NCI-H1048 (cell line): ENCODE data around the gene RHOF.
A peak's percentile ranks its signal among the peaks of the same experiment; 100 is the strongest.

Experiments used
- DNase-seq: peaks from one replicate; lab custom pipeline; 2025; lab: John Stamatoyannopoulos, UW

The RHOF gene

DNA sequence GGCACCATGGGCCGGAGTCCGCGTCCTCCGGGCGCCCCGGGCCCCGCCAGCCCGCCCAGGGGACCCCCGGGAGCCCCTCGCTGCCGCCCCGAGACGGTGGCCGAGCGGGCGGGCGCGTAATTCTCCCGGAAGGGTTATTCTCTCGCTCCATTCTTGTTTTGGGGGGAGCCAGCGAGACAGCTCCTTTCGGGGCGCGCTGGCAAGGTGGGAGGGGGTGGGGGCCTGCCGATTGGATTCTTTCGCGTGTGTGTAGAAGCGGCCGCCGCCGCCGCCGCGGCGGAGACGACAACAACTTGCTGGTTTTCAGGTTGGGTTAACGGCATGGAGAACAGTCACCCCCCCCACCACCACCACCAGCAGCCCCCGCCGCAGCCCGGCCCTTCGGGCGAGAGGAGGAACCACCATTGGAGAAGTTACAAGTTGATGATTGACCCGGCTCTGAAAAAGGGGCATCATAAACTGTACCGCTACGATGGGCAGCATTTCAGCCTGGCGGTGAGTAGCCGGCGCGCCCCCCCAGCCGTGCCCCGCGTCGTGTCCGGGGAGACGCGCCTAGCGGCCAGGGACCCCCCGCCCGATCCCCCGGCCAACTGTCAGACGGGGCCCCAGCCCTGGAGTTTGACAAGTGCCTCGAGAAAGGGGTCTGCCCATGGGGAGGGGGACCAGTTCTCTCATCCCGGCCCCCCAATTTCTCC is 11.1 kb upstream of the RHOF start:
- no peak for DNase-seq

DNA sequence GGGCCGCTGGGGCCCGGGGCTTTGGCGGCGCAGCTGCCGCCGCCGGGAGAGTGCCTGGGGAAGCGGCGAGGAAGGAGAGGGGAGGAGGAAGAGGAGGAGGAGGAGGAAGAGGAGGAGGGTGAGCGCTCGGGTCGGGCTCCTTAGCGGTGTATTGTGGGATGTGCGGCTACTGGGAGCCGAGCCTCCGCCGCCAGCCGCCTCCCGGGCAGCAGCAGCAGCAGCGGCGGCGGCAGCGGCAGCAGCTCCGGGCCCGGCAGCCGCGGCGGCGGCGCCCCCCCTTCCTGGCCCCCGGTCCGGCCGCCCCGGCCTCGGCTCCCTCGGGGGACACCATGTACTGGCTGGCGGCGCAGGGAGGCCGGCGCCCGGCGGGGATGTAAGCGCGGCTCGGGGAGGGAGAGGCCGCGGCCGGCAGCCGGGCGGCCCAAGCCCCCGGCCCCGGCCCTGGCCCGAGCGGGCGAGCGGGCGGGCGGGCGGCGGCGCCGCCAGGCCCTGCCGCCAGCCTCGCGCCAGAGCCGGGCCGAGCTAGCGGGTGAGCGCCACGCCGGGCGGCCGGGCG is 10.5 kb upstream of the RHOF start, which contains the start of gene SETD1B:
SETD1B (plus strand) TSS at position 149 of the 556 bp plus-strand sequence. CDS start 729 bp downstream, outside the sequence.
- no peak for DNase-seq

DNA sequence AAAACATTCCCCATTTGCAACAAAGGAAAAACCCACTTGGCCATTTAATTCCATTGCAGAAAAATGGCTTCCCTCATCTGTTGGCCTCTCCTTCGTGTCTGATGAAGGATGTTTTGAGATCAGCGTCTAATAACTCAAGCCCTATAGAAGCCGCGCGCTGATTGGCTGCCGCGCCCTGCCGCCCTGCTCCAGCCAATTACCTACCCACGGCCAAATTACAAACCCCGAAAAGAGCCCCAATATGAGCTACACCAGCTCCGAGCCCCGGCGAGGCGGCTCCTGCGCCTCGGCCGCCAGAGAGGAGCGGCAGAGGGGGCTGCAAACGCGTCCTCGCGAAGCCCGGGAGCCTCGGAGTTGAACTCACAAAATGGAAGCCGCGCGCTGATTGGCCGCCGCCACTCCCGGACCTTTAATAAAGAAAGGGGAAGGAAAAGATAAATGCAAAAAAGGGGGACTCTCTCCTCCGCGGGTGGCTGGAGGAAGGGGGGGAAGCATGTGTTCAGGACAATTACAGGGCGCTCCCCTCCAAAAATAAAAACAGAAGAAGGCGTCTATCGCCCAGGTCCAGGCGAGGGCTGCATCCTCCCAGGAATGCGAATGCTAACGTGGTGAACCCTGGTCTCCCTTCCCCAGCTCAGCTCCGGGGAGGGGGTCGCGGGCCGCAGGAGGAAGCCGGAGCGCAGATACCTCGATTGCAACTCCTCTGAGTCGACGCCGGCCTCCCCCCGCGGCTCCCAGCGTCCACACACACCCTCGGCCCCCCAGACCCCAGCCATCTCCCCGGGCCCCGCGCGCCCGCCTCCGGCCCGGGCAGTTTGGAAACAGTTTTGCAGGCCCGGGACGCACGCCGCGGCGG is 9.6 kb upstream of the RHOF start:
- DNase-seq: peak; percentile 72

DNA sequence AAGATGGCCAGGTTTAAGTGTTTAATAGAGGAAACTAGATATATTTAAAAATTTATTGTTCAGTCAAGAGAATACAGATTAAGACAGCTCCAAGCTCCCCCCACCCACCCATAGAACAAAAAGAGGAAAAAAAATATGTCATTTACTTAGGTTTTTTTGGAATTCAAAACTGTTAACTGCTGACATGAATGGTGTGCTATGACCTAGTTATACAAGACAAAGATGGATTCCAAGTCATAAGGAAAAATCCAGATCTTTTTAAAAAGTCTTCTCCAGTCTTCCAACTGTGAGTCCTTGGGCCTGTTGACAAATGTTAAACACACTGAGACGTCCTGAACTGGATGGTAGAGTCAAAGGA is 9.0 kb upstream of the RHOF start:
- DNase-seq: no peak

DNA sequence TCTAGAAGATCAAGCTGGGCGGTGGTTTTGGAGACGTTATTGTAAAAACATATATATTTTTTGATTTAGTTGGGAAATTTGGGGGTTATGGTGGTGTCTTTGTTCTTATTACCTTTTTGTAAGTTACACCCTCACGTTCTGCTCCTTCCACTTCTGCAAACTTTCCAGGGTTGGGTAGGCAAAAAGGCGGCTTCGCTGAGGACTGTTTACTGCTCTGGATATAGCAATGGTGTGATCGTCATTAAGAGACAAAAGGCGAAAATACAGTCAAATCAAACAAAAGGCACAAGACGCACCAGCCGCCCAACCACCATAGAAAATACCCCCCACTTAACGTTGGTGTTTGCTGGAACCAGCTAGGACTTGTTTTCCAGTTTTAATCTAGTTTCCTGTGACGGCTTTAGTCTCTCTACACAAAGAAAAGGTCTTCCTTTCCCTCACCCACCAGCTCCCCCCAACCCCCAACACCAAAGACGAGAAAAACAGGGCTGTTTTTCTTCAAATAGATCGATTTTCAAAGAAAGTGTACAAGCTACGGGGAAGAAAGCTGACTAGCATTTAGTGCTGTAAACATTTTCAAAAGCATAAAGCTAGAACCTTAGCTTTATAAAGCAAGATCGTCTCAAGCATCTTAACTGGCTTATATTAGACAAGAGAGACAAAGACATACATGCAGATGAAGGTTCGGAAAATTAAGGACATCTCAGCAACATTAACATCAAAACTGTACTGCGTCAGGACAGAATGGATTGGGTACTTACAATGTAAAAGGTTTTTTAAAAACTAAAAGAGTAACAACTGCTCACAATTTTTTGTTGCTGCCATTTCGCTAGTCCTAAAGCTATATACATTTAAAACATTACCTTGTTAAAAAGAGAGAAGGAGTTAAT is 8.4 kb upstream of the RHOF start:
- no peak for DNase-seq

DNA sequence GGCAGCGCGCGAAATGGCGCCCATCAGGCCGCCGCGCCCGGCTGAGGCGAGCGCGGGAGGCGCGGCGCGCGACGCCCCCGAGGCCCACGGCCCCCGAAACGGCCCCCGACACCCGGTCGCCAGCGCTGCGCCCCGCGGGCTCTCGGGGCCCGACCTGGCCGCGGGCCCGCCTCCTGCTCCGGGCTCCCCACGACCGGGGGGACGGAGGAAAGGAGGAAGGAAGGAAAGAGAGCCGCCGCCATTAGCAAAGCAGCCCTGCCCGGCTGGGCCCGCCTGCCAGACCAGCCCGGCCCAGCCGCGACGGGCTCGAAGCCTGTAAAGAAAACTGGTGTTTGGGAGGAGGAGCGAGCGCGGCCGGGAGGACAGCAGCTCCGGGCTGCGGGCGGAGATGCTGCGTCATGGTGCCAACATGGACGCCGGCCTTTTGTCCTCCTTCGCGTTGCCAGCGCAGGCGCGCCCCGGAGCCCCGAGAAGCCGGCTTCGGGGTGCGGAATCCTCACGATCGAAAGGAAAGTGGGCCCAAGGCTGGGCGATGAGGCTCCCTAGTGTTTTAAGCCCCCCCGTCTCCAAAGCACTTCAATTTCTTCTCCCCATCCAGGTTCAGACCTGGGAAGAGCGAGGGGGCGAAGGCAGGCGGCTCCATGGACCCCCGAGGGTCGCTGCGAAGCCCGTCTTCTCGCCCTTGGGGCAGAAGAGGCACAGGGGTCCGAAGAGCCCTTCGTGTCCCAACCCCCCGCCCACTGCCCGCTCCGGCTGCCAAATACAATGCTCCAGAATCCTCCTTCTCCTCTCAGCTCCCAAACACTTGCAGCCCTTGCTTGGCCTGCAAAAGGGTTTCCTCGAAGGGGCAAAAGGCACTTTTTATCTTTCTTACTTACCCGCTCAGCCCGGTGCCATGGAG is 7.5 kb upstream of the RHOF start:
- no peak for DNase-seq

DNA sequence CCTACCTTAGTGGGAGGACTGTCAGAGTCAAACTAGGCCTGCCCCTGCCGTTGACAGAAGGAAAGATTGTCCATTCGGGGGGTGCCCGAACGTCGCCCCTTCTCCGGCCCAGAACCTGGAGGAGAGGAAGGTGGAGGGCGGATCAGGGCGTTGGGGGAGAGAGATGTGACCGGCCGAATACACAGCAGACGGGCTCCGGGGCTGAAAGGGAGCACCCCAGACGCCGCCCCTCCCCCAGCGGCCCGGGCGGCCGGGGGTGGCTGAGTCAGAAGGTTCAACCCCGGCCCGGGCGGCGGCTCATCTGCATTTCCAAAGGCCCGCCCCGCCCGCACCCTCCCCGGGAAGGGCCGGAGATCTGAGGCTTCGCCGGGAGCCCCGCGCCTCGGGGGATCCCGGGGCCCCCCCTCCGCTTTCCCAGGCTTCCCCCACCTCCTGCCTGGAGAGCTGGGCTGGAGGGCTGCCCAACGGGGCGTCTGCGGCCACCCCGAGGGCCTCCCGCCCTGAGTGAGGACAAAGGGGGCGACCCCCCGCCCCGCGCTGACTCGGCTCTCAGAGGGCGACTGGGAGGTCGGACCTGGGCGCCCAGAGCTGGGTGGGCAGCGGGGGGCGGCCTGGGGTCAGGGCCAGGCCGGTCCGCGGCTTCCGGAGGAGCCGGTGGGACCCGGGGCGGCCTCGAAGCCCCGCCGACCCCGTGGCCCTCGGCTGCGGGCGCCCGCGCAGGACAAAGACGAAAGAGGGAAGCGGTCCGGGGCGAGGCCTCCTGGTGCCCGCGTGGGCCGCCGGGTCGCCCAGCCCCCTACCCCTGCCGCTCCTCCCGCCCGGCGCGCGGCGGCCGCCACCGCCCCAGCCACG is 6.6 kb upstream of the RHOF start:
- DNase-seq: no peak

DNA sequence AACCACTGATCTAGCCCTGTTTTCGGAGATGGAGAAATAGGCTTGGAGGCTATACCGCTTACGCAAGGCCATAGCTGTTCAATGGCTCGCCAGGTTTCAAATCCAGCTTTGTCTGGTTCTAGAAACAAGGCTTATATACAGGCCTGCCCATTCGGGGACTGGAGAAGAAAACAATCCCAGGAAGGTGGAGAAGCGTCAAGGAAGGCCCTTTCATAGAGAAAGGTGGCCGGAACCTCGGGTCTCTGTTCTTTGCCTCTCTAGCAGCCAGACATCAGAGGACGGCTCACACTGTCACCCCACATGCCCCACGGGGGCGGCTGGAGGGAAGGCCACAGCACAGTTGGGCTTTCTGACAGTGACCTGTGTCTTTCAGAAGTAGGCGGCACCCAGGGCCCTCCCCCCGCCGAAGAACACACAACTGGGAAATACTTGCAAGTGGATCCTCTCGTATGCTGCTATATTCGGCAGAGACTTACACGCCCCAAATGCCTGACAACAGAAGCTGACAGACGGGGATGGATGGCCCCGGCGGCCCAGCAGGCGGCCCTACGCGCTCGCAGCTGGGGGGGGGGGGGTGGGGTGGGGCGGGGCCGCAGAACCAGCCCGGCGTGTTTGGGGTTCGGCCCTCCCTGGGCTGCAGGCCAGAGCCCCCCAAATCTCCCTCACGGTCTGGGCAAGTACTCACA is 5.8 kb upstream of the RHOF start:
- no peak for DNase-seq

DNA sequence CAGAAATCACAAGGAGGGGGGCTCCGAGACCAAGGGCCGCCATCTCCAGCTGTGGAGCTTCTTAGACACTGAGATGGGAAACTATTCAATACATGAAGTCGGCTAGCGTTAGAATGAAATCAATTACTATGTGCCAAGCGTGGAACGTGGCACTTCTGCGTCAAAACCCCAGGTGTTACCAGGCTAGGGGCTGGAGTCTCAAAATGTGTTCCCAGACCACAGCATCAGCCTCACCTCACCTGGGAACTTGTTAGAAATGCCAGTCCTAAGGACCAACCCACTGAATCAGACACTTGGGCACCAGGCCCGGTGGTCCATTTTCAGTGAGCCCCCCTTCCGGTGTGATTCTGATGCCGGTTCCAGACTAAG is 5.3 kb upstream of the RHOF start:
- no peak for DNase-seq

DNA sequence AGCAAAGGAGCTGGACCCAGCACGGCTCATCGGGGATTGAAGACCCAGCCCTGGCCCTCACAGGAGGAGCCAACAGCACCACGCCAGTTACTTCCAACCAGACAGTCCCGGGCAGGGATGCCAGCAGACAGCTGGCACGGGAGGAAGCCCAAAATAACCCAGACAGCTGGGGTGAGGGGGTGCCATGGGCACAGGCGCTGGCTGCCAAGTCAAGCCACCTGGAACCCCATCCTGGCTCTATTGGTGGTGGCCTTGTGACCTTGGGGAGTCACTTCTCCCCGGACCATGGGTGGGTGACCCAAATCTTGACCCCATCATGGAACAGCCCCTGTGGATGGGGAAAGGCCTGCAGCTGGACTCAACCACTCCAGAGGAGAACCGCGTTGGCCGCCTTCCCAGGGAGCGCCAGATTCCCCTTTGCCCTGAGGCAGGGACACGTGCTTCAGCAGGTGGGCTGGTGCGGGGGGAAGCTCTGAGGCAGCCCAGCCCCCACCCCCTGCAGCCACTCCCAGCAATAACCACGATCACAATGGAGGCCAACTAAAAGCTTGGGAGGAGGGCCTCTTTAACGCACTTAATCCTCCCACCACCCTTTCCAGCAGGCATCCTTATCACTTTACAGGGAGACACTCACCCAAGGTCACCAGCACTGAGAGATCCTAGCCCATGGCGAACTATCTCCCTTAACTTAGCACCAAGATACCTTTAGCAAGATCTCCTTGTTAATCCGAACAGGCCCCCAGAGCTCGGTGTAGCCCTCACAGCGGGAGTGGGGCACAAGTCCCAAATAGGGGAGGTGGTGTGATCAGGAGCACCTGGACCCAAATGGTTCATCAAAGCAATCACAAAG is 4.7 kb upstream of the RHOF start:
- no peak for DNase-seq

DNA sequence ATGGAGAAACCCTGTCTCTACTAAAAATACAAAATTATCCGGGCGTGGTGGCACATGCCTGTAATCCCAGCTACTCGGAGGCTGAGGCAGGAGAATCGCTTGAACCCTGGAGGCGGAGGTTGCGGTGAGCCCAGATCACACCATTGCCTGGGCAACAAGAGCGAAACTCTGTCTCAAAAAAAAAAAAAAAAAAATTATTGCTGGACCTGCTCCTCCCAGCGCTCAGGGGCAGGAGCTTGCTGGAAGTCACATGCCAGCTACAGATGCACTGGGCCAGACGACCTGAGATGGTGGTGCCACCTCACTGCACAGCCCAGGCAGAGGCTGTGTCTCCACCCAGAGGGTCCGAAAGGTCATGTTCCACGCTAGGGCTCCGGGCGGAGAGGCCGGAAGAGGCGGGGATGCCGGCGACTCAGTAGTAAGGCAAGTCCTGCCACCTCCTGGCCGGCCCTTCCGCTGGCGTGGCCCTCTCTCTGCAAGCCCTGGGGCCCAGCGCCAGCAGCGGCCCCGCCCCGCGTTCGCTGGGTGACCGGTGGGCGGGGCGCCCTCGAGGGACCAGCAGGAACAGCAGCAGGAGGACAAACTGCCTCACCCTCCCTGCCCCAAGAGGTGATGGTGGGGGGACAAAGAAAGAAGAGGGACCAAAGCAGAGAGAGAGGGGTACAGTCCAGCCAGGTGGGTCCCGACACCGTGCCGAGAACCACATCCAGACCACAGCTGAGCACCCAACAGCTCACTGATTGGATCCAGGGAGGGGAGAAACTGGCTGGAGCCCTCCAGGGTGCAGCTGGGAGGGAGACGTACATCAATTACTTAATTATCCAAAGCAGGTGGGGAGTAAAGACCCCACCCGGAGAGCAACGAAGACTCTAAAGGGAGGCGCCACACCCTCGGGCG is 3.6 kb upstream of the RHOF start:
- no peak for DNase-seq

DNA sequence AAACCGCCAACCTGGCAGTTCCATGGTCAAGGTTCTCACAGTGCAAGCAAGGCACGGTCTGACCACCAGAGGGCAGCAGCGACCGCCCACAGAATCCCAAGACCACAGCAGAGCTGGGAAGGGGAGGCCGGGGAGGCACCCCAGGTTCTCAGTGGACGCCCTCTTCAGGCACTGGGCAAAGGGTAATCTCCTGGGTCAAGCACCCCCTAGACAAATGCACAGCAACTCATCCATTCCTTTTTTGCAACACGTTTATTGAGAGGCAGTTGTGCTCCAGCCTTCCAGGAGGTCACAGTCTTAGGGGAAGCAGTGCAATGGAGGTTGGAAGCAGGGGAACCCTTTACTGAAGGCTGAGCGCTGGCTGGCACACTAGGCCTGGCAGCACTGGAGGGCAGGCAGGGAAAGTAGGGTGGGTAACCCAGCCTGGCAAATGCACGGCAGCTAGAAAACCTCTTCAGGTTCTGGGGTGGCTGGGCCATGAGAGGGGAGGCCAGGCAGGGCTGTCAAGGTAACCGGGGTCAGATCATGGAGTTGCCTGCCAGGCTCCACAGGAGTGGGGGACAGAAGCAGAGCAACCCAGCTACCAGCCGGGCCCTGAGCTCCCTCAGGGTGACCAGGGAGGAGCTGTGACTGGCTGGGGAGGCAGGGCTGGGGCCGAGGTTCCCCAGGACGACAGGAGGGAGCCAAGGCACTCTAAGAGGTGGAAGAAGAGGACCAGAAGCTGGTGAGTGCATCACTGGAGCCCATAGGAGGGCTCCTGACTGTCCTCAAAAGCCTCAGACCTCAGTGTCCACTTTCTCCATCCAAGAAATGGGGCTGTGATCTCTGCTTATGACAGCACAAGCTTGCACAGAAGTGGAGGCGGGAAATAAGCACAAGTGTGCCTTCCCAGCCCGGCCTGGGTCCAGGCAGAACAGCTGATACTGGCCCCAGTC is 1.8 kb upstream of the RHOF start:
- no peak for DNase-seq

DNA sequence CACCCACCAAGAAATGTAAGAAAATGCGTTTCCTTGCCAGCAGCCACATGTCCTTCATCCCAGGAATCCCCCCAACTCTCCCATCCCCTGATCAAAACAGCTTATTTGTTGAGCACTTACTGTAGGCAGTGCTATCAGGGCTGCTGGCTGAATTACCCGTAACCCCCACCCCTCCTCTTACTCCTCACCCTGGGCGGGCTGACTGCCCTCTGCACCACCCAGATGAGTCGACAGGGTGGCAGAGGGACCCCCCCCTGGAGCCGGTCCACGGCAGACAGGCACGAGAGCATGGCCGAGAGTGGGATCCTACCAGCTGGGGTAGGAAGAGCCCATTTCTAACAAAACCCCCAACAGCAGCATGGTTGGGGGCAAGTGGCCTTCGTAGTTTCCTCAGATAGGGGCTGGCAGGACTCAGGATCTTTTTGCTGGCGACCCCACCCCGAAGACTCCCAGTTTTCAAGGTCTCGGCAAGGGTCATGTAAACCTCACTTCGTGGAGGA is 1.1 kb upstream of the RHOF start:
- DNase-seq: no peak

DNA sequence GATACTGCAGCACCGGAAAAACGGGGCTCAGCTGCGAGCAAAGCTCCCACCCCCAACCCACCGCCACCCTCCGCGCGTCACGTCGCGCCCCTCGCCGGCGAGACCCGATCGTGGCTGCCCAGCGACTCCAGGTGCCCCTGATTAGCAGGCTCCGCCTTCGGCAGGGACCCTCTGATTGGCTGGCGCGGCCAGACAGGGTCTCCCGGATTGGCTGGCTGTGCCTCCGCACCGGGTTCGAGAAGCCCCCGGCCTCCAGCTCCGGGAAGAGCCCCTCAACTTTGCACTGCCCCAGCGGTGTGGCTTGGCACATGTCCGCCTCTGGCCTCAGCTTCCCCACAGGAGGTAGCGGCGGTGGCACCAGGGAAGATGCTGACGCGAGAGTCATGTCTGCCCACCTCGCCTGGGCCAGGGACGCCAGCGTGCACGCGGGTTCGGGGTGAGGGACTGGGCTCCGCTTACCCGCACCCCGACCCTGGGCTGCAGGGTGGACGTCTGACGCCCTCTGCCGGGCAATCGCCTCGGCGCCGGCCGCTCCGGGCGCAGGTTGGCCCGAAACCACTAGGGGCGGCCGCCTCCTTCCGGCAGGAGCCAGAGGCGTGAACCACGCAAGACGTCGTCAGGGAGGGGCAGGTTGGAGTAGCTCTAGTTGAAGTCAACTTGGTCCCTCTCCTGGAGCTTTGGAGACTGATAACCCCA is 498 bp upstream of the RHOF start:
- DNase-seq: peak; percentile 49

DNA sequence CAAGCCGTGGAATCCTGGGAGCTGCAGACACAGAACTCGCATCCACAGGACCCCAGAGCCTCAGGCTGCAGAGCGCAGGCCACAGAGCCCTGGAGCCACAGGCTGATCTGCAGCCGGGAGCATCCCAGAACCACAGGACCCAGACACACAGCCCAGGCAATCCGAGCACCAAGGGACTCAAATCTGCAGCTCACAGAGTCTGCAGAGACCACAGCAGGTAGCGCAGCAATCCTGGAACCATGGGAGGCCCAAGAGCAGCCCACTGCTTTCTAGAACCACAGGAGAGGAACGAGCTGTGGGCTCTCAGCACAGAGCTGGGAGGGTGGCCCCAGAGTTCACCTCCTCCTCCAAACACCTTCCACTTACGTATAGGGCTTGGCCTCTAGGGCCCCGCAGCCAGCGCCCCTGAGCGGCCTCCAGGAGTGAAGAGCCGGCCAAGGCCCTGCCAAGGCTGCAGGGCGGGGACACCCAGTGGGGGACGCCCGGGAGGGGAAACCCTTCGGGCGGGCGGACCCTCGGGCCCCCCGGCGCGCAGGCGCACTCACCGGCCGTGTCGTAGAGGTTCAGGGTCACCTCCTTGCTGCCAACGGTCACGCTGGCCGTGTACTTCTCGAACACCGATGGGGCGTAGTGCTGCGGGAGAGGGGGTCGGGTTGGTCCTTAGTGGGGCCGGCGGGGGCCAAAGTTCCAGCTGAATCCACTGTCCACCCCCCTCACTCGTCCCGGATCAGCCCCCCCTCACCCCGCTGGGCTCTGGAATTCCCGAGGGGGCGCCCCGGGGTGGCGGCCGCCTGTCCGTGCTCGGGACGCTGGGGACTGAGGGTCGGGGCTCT is 665 bp downstream of the RHOF start:
- DNase-seq: no peak
